ENCODE data around the gene BRME1. TPM values are rescaled to one million over a fixed set of nuclear protein-coding genes. Genes with fewer than 3 reads are reported as not detected.

Gene BRME1
- polyA plus RNA-seq, 1 experiment, result 0.12 TPM

- ChIA-PET POLR2A (interaction anchor here (0.7 kb wide), 3 partner anchors 102 to 578 kb away, joined by 3 to 5 read pairs (median 4); partner anchors contain the start of gene MRI1), CTCF (interaction anchor here (0.6 kb wide), 4 partner anchors 91 to 1077 kb away, joined by 3 to 7 read pairs (median 4); no protein-coding TSS in a partner anchor)
- Histone ChIP-seq H3K4me3 (ENCODE audit: low read depth, low read length) (peak overlapping the region; percentile 57), H3K27me3 (ENCODE audit: control insufficient read depth, insufficient read depth, low read length) (no peaks in the 10 kb centered on the region), H3K27ac (ENCODE audit: low read depth, low read length) (no peak overlapping the region), H3K9me3 (ENCODE audit: control insufficient read depth, insufficient read depth, low read length) (no peaks in the 10 kb centered on the region)
- TF ChIP-seq CTCF (IDR thresholded peaks at IDR 0.05; ENCODE audit: low read depth, low read length), result no peak
- no peak for DNase-seq (ENCODE audit: low read depth, low spot score)
These were observed 40.1 kb downstream of the BRME1 start for GRCh38 chr19:13865571-13866462.

GRCh38 chr19:13864667-13865570, 41.0 kb downstream of the BRME1 start:
- Histone ChIP-seq H3K4me3 (ENCODE audit: low read depth, low read length) (peak overlapping the region; percentile 57), H3K27me3 (ENCODE audit: control insufficient read depth, insufficient read depth, low read length) (no peaks in the 10 kb centered on the region), H3K27ac (ENCODE audit: low read depth, low read length) (no peak overlapping the region), H3K9me3 (ENCODE audit: control insufficient read depth, insufficient read depth, low read length) (no peaks in the 10 kb centered on the region)
- POLR2A ChIA-PET, result interaction anchor here (0.7 kb wide), 1 partner anchor 577 kb away, joined by 4 read pairs; no protein-coding TSS in a partner anchor
- TF ChIP-seq CTCF (IDR thresholded peaks at IDR 0.05; ENCODE audit: low read depth, low read length), result no peak
- no peak for DNase-seq (ENCODE audit: low read depth, low spot score)
- CTCF ChIA-PET, result interaction anchor here (0.6 to 5.3 kb wide), 4 partner anchors 81 to 1076 kb away, joined by 3 to 60 read pairs (median 4); no protein-coding TSS in a partner anchor

GRCh38 chr19:13864046-13864666, 41.8 kb downstream of the BRME1 start:
- no peak overlapping the region for H3K4me3 ChIP-seq (ENCODE audit: low read depth, low read length)
- no peak for DNase-seq (ENCODE audit: low read depth, low spot score)
- TF ChIP-seq CTCF (IDR thresholded peaks at IDR 0.05; ENCODE audit: low read depth, low read length), result no peak
- ChIA-PET CTCF (interaction anchor here (0.8 to 5.3 kb wide), 2 partner anchors 70 to 80 kb away, joined by 4 to 60 read pairs; no protein-coding TSS in a partner anchor), POLR2A (interaction anchor here (0.5 to 4.0 kb wide), 4 partner anchors 11 to 75 kb away, joined by 4 to 27 read pairs (median 11); no protein-coding TSS in a partner anchor)
- H3K27me3 ChIP-seq (ENCODE audit: control insufficient read depth, insufficient read depth, low read length), result no peaks in the 10 kb centered on the region
- H3K9me3 ChIP-seq (ENCODE audit: control insufficient read depth, insufficient read depth, low read length), result no peaks in the 10 kb centered on the region
- H3K27ac ChIP-seq (ENCODE audit: low read depth, low read length), result no peak overlapping the region

GRCh38 chr19:13861714-13862531, 44.0 kb downstream of the BRME1 start:
- ChIA-PET CTCF (interaction anchor here (0.6 to 5.3 kb wide), 33 partner anchors 9 to 838 kb away, joined by 3 to 60 read pairs (median 5); a partner anchor contains a TSS), POLR2A (interaction anchor here (0.5 to 4.0 kb wide), 23 partner anchors 8 to 146 kb away, joined by 3 to 33 read pairs (median 4); partner anchors contain the start of gene ZSWIM4)
- peak overlapping the region; percentile 49 for H3K4me3 ChIP-seq (ENCODE audit: low read depth, low read length)
- H3K27ac ChIP-seq (ENCODE audit: low read depth, low read length), result peak overlapping the region; percentile 90
- peak; percentile 74 for DNase-seq (ENCODE audit: low read depth, low spot score)
- no peaks in the 10 kb centered on the region for H3K27me3 ChIP-seq (ENCODE audit: control insufficient read depth, insufficient read depth, low read length)
- TF ChIP-seq CTCF (IDR thresholded peaks at IDR 0.05; ENCODE audit: low read depth, low read length), result peak; percentile 93
- H3K9me3 ChIP-seq (ENCODE audit: control insufficient read depth, insufficient read depth, low read length), result no peaks in the 10 kb centered on the region

Measured in AG04450 (cell line).